Mesenchymal stem cell (in vitro differentiated cells and primary cell): ENCODE results near the gene CDC42EP4.

ENCODE experiments used
- DNase-seq: peaks from one replicate; pipeline ENCODE4 v3.0.0-alpha.2; 2013
- H2AFZ ChIP-seq: one replicate; pipeline ENCODE4 v1.6.1; 2013; ENCODE audit warnings: low read depth, mild to moderate bottlenecking, control low read depth, inconsistent platforms, low read length, moderate library complexity
- H2AK5ac ChIP-seq: 2 replicates; pipeline ENCODE4 v1.6.1; 2013; ENCODE audit warnings: low read length, moderate library complexity, mild to moderate bottlenecking, inconsistent platforms; ENCODE audit not compliant: severe bottlenecking
- H2BK120ac ChIP-seq: one replicate; pipeline ENCODE4 v1.6.1; 2013; ENCODE audit warnings: low read depth, mild to moderate bottlenecking, inconsistent platforms, low read length, moderate library complexity
- H2BK12ac ChIP-seq, 2 experiments: one replicate each; pipeline ENCODE4 v1.6.1; 2013; ENCODE audit warnings: inconsistent platforms in 2 of 2, low read length in 2 of 2, mild to moderate bottlenecking in 2 of 2, moderate library complexity in 2 of 2, control low read depth in 1 of 2
- H2BK15ac ChIP-seq: one replicate; pipeline ENCODE4 v1.6.1; 2013; ENCODE audit warnings: mild to moderate bottlenecking, low read depth, inconsistent platforms; ENCODE audit not compliant: poor library complexity, severe bottlenecking
- H2BK5ac ChIP-seq: 2 replicates; pipeline ENCODE4 v1.6.1; 2013; ENCODE audit warnings: low read depth, mild to moderate bottlenecking, low read length, control low read depth, inconsistent platforms; ENCODE audit not compliant: poor library complexity, severe bottlenecking
- H3K14ac ChIP-seq, 2 experiments: one replicate each; pipeline ENCODE4 v1.6.1; 2013; ENCODE audit warnings: inconsistent platforms in 2 of 2, low read length in 2 of 2, control low read depth in 1 of 2, mild to moderate bottlenecking in 1 of 2, moderate library complexity in 1 of 2
- H3K18ac ChIP-seq, 2 experiments: one replicate each; pipeline ENCODE4 v1.6.1; 2013; ENCODE audit warnings: inconsistent platforms in 2 of 2, low read length in 2 of 2, control low read depth in 1 of 2, low read depth in 1 of 2, mild to moderate bottlenecking in 1 of 2
- H3K23ac ChIP-seq, 2 experiments: one replicate each; pipeline ENCODE4 v1.6.1; 2013; ENCODE audit warnings: inconsistent platforms in 2 of 2, low read length in 2 of 2, mild to moderate bottlenecking in 2 of 2, moderate library complexity in 2 of 2, control low read depth in 1 of 2
- H3K27ac ChIP-seq: 2 replicates; pipeline ENCODE4 v1.5.1; 2013; ENCODE audit warnings: mild to moderate bottlenecking, moderate library complexity, low read length, control low read depth, inconsistent platforms; ENCODE audit not compliant: poor library complexity, severe bottlenecking
- H3K27me3 ChIP-seq, 2 experiments: 2 replicates each; pipeline versions ENCODE4 v1.6.1 to v1.7.0; 2013; ENCODE audit warnings: low read length in 2 of 2, mild to moderate bottlenecking in 2 of 2, moderate library complexity in 2 of 2, control low read depth in 1 of 2, inconsistent platforms in 1 of 2; ENCODE audit not compliant: control insufficient read depth in 1 of 2, insufficient read depth in 1 of 2
- H3K36me3 ChIP-seq, 2 experiments: 2 replicates each; pipeline versions ENCODE4 v1.6.1 to v1.7.0; 2013; ENCODE audit warnings: low read length in 2 of 2, control low read depth in 1 of 2, inconsistent platforms in 1 of 2, low read depth in 1 of 2, mild to moderate bottlenecking in 1 of 2; ENCODE audit not compliant: insufficient read depth in 2 of 2, control insufficient read depth in 1 of 2
- H3K4ac ChIP-seq, 2 experiments: one replicate each; pipeline ENCODE4 v1.6.1; 2013; ENCODE audit warnings: inconsistent platforms in 2 of 2, low read length in 2 of 2, mild to moderate bottlenecking in 2 of 2, moderate library complexity in 2 of 2, control low read depth in 1 of 2, low read depth in 1 of 2
- H3K4me1 ChIP-seq: 2 replicates; pipeline ENCODE4 v1.6.1; 2013; ENCODE audit warnings: low read depth, low read length, control low read depth; ENCODE audit not compliant: control insufficient read depth, insufficient read depth
- H3K4me2 ChIP-seq: 2 replicates; pipeline ENCODE4 v1.6.1; 2013; ENCODE audit warnings: low read length, mild to moderate bottlenecking, inconsistent platforms; ENCODE audit not compliant: poor library complexity, severe bottlenecking
- H3K4me3 ChIP-seq, 2 experiments: 2 replicates each; pipeline versions ENCODE4 v1.5.1 to v1.7.0; 2013; ENCODE audit warnings: low read length in 2 of 2, mild to moderate bottlenecking in 2 of 2, control low read depth in 1 of 2, low read depth in 1 of 2; ENCODE audit not compliant: insufficient read depth in 1 of 2
- H3K79me1 ChIP-seq: replicated peaks from 2 replicates; pipeline ENCODE4 v1.6.1; 2013; ENCODE audit warnings: mild to moderate bottlenecking, control low read depth, low read length, inconsistent platforms; ENCODE audit not compliant: poor library complexity, severe bottlenecking
- H3K9ac ChIP-seq: 2 replicates; pipeline ENCODE4 v1.7.0; 2013; ENCODE audit warnings: mild to moderate bottlenecking, low read length, moderate library complexity
- H3K9me3 ChIP-seq: 2 replicates; pipeline ENCODE4 v1.7.0; 2013; ENCODE audit warnings: mild to moderate bottlenecking, low read length; ENCODE audit not compliant: control insufficient read depth
- H4K8ac ChIP-seq: one replicate; pipeline ENCODE4 v1.6.1; 2013; ENCODE audit warnings: inconsistent platforms, mild to moderate bottlenecking, low read length, moderate library complexity
- H4K91ac ChIP-seq: one replicate; pipeline ENCODE4 v1.6.1; 2013; ENCODE audit warnings: mild to moderate bottlenecking, low read length, inconsistent platforms
- WGBS: methylation state at CpG from one replicate; pipeline ENCODE4 v1.1.7; 2013; ENCODE audit warnings: mixed read lengths; 5-methylcytosine and 5-hydroxymethylcytosine counted together

Gene CDC42EP4

DNA sequence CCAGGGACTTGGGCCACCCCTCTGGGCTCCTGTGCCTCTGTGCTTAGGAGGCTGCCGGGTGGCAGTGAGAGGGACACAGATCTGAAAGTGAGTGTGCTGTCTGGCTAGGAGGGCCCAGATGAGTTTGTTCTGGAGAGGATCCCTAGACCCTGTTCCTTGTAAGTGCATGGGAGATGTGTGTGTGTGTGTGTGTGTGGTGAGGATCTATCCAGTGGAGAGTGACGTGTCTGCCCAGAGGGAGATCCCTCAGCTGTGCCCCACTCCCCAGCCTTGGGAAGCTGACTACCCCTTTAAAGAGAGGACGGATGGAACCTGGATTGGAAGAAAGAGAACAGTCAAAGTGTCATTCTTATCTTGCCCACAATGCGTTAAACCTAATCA, 25.5 kb upstream of the CDC42EP4 start:
- no peak overlapping the region for H3K4me2 ChIP-seq
- H3K9ac ChIP-seq = no peak overlapping the region
- 80% methylated on average over 3 of the region's 4 CpGs for WGBS
- H3K4ac ChIP-seq = no peak overlapping the region
- peak overlapping the region; percentile 55 for H4K8ac ChIP-seq
- peak overlapping the region; percentile 11 to 45 for H2BK12ac ChIP-seq
- H3K36me3 ChIP-seq = no peaks in the 10 kb centered on the region
- H3K9me3 ChIP-seq = no peaks in the 10 kb centered on the region
- no peak overlapping the region for H3K27ac ChIP-seq
- no peak overlapping the region for H2BK15ac ChIP-seq
- peaks cover 18% of the 10 kb centered on the region for H3K4me1 ChIP-seq
- H3K4me3 ChIP-seq = no peak overlapping the region
- no peak overlapping the region for H2BK5ac ChIP-seq
- peak overlapping the region; percentile 11 for H4K91ac ChIP-seq
- H2AFZ ChIP-seq = no peak overlapping the region
- no peak overlapping the region for H2BK120ac ChIP-seq
- peak overlapping the region in 1 of 2 experiments; percentile 9 for H3K18ac ChIP-seq
- no peak overlapping the region for H3K23ac ChIP-seq
- H3K79me1 ChIP-seq = no peaks in the 10 kb centered on the region
- no peak for DNase-seq
- no peak overlapping the region for H3K14ac ChIP-seq
- no peak overlapping the region for H2AK5ac ChIP-seq
- H3K27me3 ChIP-seq = no peaks in the 10 kb centered on the region

- Histone ChIP-seq H2AK5ac (no peak overlapping the region), H3K36me3 (no peaks in the 10 kb centered on the region), H2BK5ac (no peak overlapping the region), H3K79me1 (no peaks in the 10 kb centered on the region), H3K9me3 (no peaks in the 10 kb centered on the region), H3K14ac (no peak overlapping the region), H3K23ac (no peak overlapping the region), H3K4ac (no peak overlapping the region), H4K8ac (peak overlapping the region; percentile 51), H3K4me2 (no peak overlapping the region), H3K27ac (no peak overlapping the region), H4K91ac (no peak overlapping the region), H2BK15ac (peak overlapping the region; percentile 9), H2BK120ac (peak overlapping the region; percentile 8), H2AFZ (no peak overlapping the region), H3K27me3 (no peaks in the 10 kb centered on the region), H3K9ac (no peak overlapping the region), H2BK12ac (peak overlapping the region in 1 of 2 experiments; percentile 11), H3K4me1 (peaks cover 11% of the 10 kb centered on the region), H3K18ac (peak overlapping the region in 1 of 2 experiments; percentile 28), H3K4me3 (no peak overlapping the region)
- WGBS = 84% methylated on average over 13 of the region's 13 CpGs
- DNase-seq = no peak
Observed at GRCh38 chr17:73336408-73337329, 24.9 kb upstream of the CDC42EP4 start.

- peak overlapping the region in 1 of 2 experiments; percentile 57 for H3K18ac ChIP-seq
- H4K8ac ChIP-seq = no peak overlapping the region
- no peak for DNase-seq
- no peak overlapping the region for H2BK12ac ChIP-seq
- H3K23ac ChIP-seq = peak overlapping the region in 1 of 2 experiments; percentile 40
- H3K27me3 ChIP-seq = no peaks in the 10 kb centered on the region
- no peak overlapping the region for H4K91ac ChIP-seq
- no peak overlapping the region for H3K27ac ChIP-seq
- no peak overlapping the region for H2BK5ac ChIP-seq
- H2BK15ac ChIP-seq = no peak overlapping the region
- peaks cover 9% of the 10 kb centered on the region for H3K4me1 ChIP-seq
- no peak overlapping the region for H3K4me2 ChIP-seq
- no peak overlapping the region for H3K9ac ChIP-seq
- H2AK5ac ChIP-seq = no peak overlapping the region
- H3K36me3 ChIP-seq = no peaks in the 10 kb centered on the region
- H3K14ac ChIP-seq = peak overlapping the region in 1 of 2 experiments; percentile 28
- H2AFZ ChIP-seq = peak overlapping the region; percentile 48
- H3K4ac ChIP-seq = no peak overlapping the region
- 87% methylated on average over 10 of the region's 12 CpGs for WGBS
- no peak overlapping the region for H2BK120ac ChIP-seq
- no peak overlapping the region for H3K4me3 ChIP-seq
- no peaks in the 10 kb centered on the region for H3K9me3 ChIP-seq
- no peaks in the 10 kb centered on the region for H3K79me1 ChIP-seq
Observed at GRCh38 chr17:73335591-73336407, 24.0 kb upstream of the CDC42EP4 start.
